Aorta (tissue), 5 donors: ENCODE measurements around the gene WASF3. TPM values are rescaled to one million over a fixed set of nuclear protein-coding genes. Genes with fewer than 3 reads are reported as not detected.

ENCODE experiments used
- ATAC-seq: fragments of 200-7000 bp; cut with Tn5 transposase; one replicate; pipeline ENCODE4 v1.9.1; 2022; ENCODE audit warnings: moderate library complexity; ENCODE audit not compliant: low FRiP score
- DNase-seq, 2 donors: peaks; one replicate each; pipeline ENCODE4 v3.0.0-alpha.2; 2020
- H3K27ac ChIP-seq, 2 donors: one replicate each; pipeline ENCODE4 v1.5.1; 2013; ENCODE audit warnings: low read length in 2 of 2, mild to moderate bottlenecking in 2 of 2, moderate library complexity in 2 of 2, control low read depth in 1 of 2, inconsistent platforms in 1 of 2, low read depth in 1 of 2
- H3K27me3 ChIP-seq, 2 donors: one replicate each; pipeline ENCODE4 v1.6.1; 2013; ENCODE audit warnings: control low read depth in 1 of 2, low read length in 1 of 2, mild to moderate bottlenecking in 1 of 2, moderate library complexity in 1 of 2; ENCODE audit not compliant: insufficient read depth in 2 of 2, control insufficient read depth in 1 of 2
- H3K36me3 ChIP-seq, 2 donors: one replicate each; pipeline ENCODE4 v1.6.1; 2013; ENCODE audit warnings: control low read depth in 1 of 2, low read length in 1 of 2, mild to moderate bottlenecking in 1 of 2; ENCODE audit not compliant: insufficient read depth in 2 of 2, control insufficient read depth in 1 of 2
- H3K4me1 ChIP-seq, 2 donors: one replicate each; pipeline ENCODE4 v1.6.1; 2013; ENCODE audit warnings: low read length in 2 of 2, control low read depth in 1 of 2, mild to moderate bottlenecking in 1 of 2, moderate library complexity in 1 of 2; ENCODE audit not compliant: insufficient read depth in 2 of 2, control insufficient read depth in 1 of 2
- H3K4me3 ChIP-seq, 2 donors: one replicate each; pipeline ENCODE4 v1.5.1; 2013; ENCODE audit warnings: low read length in 2 of 2, control low read depth in 1 of 2, mild to moderate bottlenecking in 1 of 2
- H3K9me3 ChIP-seq: one replicate; pipeline ENCODE4 v1.6.1; 2013; ENCODE audit warnings: mild to moderate bottlenecking, low read length; ENCODE audit not compliant: control insufficient read depth
- whole genome bisulfite sequencing, 2 donors: extraction: QIAGEN DNeasy Blood & Tissue Kit; methylation state at CpG; one replicate each; pipeline ENCODE4 v1.1.7; 2013; 5-methylcytosine and 5-hydroxymethylcytosine counted together
- intact Hi-C, 2 donors: fragments of 100-400 bp; cut with DNase I; formaldehyde crosslinking; loops; one replicate each; pipeline versions ENCODE4 v1.14.2 to v1.15.0; 2022
- polyA plus RNA-seq, 2 donors: library from polyadenylated mRNA; stranded (reverse); fragments of 200-250 nt; gene quantifications; one replicate each; pipeline ENCODE4 v1.2.3, GENCODE V29; 2013
- total RNA-seq, 2 donors: library from RNA; stranded (reverse); fragmentation: NEBNext Ultra II Directional; extraction: Animal tissue kit (Norgen Biotek cat#: 25700); gene quantifications; one replicate each; pipeline ENCODE4 v1.2.1, GENCODE V29; 2021
- donor health status: healthy with polysubstance abuse.
- donor health status: Bipolar disorder and iron deficiency.
- donor health status: DM: no; HTN: no; CAD: no.
- donor health status: DM: no; HTN: no; CAD: no.
- donor health status: DM: yes; HTN: yes; CAD: no.

The WASF3 gene
- total and polyA plus RNA-seq, 4 donors, result 5.4 to 27.1 (median 17.6) TPM

DNA sequence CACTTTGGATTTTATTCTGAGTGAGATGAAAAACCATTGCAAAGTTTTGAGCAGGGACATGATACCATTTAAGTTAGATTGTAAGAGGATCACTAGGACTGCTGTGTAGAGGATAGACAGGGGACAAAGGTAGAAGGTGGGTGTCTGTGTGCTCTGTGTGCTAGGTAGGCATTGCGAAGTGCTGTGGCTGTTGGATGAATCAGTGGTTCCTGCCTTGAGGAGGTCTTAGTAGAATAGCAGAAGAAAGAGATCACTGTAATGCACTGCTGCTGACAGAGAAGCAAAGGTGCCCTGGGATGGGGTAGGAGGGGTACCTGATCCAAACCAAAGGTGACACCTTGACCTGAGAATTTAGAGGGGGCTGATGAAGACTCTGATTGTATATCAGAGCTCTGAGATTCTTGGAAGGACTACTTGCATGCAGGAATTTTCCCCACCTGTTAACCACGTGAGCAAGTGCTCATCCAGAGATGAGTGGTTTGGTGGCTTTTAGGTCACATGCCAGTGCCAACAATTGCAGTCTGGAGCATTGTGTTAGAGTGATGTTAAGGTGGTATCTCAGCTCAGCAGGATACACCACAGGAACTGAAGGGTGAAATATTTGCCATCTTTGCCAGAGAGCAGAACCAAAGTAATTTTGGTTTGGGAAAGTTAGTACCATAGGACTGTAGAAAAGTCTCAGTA lies 10.8 kb downstream of the WASF3 start:
- 86 to 93% methylated on average over 2 of the region's 2 CpGs for WGBS, 2 donors
- intact Hi-C loops, result no loop called here
- no peak for DNase-seq

DNA sequence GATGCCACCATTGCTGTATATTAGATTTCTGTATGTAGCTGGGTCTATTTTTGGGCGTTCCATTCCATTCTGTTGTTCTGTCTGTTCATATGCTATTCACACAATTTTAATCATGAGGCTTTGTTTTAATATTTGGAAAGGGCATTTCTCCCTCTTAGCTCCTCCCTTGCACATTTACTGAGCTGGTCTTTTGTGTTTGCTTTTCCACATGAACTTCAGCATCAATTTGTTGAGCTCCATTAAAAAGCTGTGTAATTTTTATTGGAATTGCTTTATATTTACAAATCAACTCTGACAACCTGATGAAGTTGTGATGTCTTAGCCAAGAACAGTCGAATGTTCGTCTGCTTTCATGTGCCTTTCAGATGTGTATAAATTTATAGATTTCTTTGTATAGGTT lies 14.0 kb downstream of the WASF3 start:
- 83 to 85% methylated on average over 3 of the region's 3 CpGs for WGBS, 2 donors
- DNase-seq (no peak), ATAC-seq (no peak)
- Histone ChIP-seq H3K36me3 (no peaks in the 10 kb centered on the region), H3K9me3 (no peaks in the 10 kb centered on the region), H3K4me3 (no peak overlapping the region), H3K27me3 (no peaks in the 10 kb centered on the region), H3K27ac (no peak overlapping the region), H3K4me1 (no peaks in the 10 kb centered on the region)
- intact Hi-C loops, result no loop called here

More for the DNA sequence above, 10.8 kb downstream of the WASF3 start:
- Histone ChIP-seq H3K36me3 (no peaks in the 10 kb centered on the region), H3K4me1 (peaks cover 0 to 2% of the 10 kb centered on the region in 2 donors), H3K9me3 (no peaks in the 10 kb centered on the region), H3K4me3 (no peak overlapping the region), H3K27ac (no peak overlapping the region), H3K27me3 (no peaks in the 10 kb centered on the region)
- ATAC-seq, result no peak

DNA sequence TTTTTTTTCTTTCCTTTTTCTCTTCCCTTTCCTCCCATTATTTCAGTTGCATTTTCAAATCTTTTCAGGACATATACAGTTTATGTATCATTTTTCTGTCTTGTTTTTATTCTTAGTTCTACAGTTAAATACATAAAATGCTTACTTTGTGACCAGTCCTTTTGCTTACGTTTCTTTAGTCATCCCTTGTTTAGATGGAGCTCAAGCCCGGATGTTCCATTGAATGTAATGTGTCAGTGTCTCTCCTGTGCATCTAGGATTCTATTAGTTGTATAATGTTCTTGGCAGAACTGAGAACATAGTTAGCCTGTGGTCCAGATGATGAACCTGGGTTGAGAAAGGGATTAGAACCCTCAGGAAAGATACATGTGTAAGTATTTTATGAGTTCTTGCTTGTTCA lies 17.8 kb downstream of the WASF3 start:
- Histone ChIP-seq H3K4me3 (no peak overlapping the region), H3K36me3 (no peaks in the 10 kb centered on the region), H3K27ac (no peak overlapping the region), H3K4me1 (no peaks in the 10 kb centered on the region), H3K9me3 (peaks cover 2% of the 10 kb centered on the region), H3K27me3 (no peaks in the 10 kb centered on the region)
- DNase-seq, result no peak
- intact Hi-C loops, result no loop called here
- ATAC-seq, result no peak
- 94 to 95% methylated on average over 2 of the region's 2 CpGs for WGBS, 2 donors

DNA sequence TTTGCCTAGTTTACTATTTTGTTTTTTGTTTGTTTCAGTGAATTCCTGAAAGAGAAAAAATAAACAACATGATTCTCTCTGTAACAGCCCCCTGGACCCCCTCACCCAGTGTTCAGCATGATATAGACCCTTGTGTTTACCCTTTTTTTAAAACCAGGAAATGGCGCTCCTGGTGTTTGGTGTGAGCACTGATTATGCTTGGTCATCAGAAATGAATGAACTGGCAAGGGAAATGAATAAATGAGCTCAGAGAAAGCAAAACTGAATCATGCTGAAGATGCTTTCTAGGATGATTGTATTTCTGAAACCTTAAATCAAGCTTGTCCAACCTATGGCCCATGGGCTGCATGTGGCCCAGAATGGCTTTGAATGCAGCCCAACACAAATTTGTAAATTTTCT lies 22.1 kb downstream of the WASF3 start:
- no peaks in the 10 kb centered on the region for H3K36me3 ChIP-seq
- peaks cover 0 to 3% of the 10 kb centered on the region in 2 donors for H3K4me1 ChIP-seq
- H3K27me3 ChIP-seq, result no peaks in the 10 kb centered on the region
- intact Hi-C loops, result no loop called here
- H3K9me3 ChIP-seq, result peaks cover 2% of the 10 kb centered on the region
- WGBS, 2 donors, result 92 to 98% methylated on average over 1 of the region's 1 CpG
- ATAC-seq (no peak), DNase-seq (no peak)
- no peak overlapping the region for H3K4me3 ChIP-seq
- H3K27ac ChIP-seq, result no peak overlapping the region

DNA sequence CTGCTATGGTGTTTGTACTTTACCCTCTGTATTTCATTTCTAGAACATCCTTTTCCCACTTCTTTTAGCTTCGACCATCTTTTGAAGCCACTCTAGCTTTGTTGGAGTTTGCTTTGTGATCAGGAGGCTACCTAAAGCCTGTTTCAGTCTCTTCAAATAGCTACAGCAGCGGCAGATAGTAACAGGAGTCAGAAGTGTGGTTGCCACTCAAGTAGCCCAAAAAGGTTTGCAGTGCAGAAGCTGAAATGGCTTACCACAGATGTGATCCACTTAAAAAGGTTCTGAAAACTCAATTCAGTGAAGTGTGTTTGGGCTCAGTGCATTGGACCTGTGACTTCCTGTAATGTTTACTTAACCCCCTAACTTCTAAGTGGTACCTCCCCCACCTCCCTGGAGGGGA lies 26.2 kb downstream of the WASF3 start:
- intact Hi-C loops, result no loop called here
- Histone ChIP-seq H3K9me3 (no peaks in the 10 kb centered on the region), H3K27ac (no peak overlapping the region), H3K4me1 (peaks cover 0 to 3% of the 10 kb centered on the region in 2 donors), H3K27me3 (no peaks in the 10 kb centered on the region), H3K36me3 (no peaks in the 10 kb centered on the region), H3K4me3 (no peak overlapping the region)
- DNase-seq, result no peak
- ATAC-seq, result no peak
- 74 to 89% methylated on average over 2 of the region's 2 CpGs for WGBS, 2 donors

DNA sequence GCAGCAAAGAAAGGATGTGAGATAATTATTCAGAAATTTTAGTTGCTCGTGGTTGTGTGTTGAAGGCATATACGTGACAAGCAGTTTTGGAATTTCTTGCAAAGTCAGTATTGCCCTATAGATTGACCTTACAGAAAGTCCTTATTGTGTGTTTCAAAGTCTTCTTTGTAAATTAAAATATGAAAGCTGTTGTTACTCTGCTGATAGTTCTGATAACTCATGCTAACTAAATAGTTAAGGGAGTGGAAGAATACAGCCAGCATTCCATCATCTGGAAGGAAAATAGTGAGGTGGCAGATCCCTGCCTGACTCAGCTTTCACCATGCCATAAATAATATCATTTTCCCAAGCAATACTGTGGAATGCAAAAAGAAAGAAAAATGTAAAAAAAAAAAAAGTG lies 27.2 kb downstream of the WASF3 start:
- no peaks in the 10 kb centered on the region for H3K36me3 ChIP-seq
- WGBS, 2 donors, result 38 to 39% methylated on average over 2 of the region's 2 CpGs
- no peaks in the 10 kb centered on the region for H3K27me3 ChIP-seq
- H3K4me3 ChIP-seq, result no peak overlapping the region
- peaks cover 0 to 3% of the 10 kb centered on the region in 2 donors for H3K4me1 ChIP-seq
- intact Hi-C loops, result no loop called here
- DNase-seq (no peak), ATAC-seq (no peak)
- H3K9me3 ChIP-seq, result no peaks in the 10 kb centered on the region
- H3K27ac ChIP-seq, result no peak overlapping the region

DNA sequence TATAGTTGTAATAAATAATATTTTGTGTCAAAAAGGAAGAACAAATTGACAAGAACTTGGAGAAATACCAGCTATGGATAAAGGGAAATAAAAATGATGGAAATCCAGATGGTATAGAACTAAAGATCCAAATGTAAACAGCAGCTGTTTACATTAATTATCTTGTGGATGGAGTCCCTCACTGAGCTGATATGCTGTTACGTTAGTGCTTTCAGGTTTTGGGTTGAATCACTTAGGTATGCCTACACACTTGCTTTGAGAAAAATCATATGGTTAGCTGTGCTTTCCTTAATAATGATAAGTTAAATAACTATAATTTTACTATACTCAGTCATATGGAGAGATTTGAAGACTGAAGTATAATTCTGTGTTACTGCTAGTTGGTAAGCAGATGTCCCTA lies 27.7 kb downstream of the WASF3 start:
- ATAC-seq, result no peak
- Histone ChIP-seq H3K27ac (no peak overlapping the region), H3K27me3 (no peaks in the 10 kb centered on the region), H3K9me3 (no peaks in the 10 kb centered on the region), H3K4me3 (no peak overlapping the region), H3K36me3 (no peaks in the 10 kb centered on the region), H3K4me1 (peaks cover 0 to 3% of the 10 kb centered on the region in 2 donors)
- 4 to 14% methylated on average over 1 of the region's 1 CpG for whole genome bisulfite sequencing, 2 donors
- no peak for DNase-seq
- intact Hi-C loops, result no loop called here

DNA sequence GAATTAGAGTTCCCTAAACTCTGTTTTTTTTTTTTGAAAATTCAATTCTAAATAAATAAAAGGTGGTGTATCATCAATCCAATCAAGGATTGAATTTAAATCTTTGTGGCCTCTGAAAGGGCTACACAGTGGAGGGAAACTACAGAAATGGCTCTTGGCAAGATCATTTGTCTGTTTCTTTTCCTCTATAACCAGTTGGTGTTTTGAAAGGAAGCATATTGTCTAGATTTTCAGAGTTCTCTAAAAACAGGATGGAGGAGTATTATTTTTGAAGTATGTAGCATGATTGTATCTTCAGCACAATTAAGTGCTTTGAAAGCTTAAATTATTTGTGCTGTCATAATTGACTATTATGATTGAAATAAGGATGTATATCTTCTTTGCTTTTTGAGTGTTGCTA lies 29.8 kb downstream of the WASF3 start:
- H3K4me1 ChIP-seq, result peaks cover 0 to 6% of the 10 kb centered on the region in 2 donors
- H3K27ac ChIP-seq, result no peak overlapping the region
- ATAC-seq, result no peak
- H3K9me3 ChIP-seq, result no peaks in the 10 kb centered on the region
- H3K36me3 ChIP-seq, result no peaks in the 10 kb centered on the region
- no peak for DNase-seq
- no peaks in the 10 kb centered on the region for H3K27me3 ChIP-seq
- intact Hi-C loops, result no loop called here
- no peak overlapping the region for H3K4me3 ChIP-seq

DNA sequence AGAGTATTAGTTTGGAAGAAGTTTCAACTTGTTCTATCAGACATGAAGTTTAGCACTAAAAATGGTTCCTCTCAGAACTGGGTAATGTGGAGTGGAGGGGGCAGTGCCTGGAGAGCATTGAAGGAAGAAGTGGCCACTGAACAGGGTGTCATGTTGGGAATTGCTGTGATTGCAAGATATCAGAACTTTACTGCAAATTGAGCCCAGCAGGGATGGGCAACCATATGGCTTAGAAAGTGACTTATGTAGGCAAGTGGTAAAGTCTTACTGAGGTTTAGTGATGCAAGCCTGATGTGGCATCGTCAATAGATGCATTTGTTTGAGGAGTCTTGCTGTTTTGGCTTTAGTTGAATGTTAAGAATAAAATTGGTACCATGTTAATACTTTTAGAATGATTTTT lies 31.7 kb downstream of the WASF3 start:
- WGBS, 2 donors, result 80 to 83% methylated on average over 1 of the region's 1 CpG
- H3K27me3 ChIP-seq, result no peaks in the 10 kb centered on the region
- H3K27ac ChIP-seq, result no peak overlapping the region
- intact Hi-C loops, result no loop called here
- ATAC-seq (no peak), DNase-seq (no peak)
- H3K4me1 ChIP-seq, result peaks cover 0 to 3% of the 10 kb centered on the region in 2 donors
- no peaks in the 10 kb centered on the region for H3K36me3 ChIP-seq
- H3K4me3 ChIP-seq, result no peak overlapping the region
- no peaks in the 10 kb centered on the region for H3K9me3 ChIP-seq
